Adrenal gland (tissue), 5 donors: ENCODE results near the gene EFHB.

ENCODE experiments used
- POLR2A ChIP-seq, 2 donors: fragments of 450-650 bp; IDR thresholded peaks; one replicate each; pipeline ENCODE4 v1.6.1; 2017; ENCODE audit warnings: antibody characterized with exemption in 2 of 2, mild to moderate bottlenecking in 2 of 2, moderate library complexity in 1 of 2
- TF ChIP-seq, protein P1 (sequence below), 6 experiments: fragments of 450-650 bp in 4 of 6; fragments of 200-600 bp in 2 of 6; sonication (generic) in 1 of 6; IDR thresholded peaks; 1 replicate in 5 of 6; 2 replicates in 1 of 6; pipeline versions ENCODE4 v1.5.1 to v1.8.0; 2016 to 2021; ENCODE audit warnings: antibody characterized with exemption in 6 of 6, mild to moderate bottlenecking in 2 of 6, moderate library complexity in 1 of 6
- donor health status: DM: no; HTN: no; CAD: no.

DNA sequence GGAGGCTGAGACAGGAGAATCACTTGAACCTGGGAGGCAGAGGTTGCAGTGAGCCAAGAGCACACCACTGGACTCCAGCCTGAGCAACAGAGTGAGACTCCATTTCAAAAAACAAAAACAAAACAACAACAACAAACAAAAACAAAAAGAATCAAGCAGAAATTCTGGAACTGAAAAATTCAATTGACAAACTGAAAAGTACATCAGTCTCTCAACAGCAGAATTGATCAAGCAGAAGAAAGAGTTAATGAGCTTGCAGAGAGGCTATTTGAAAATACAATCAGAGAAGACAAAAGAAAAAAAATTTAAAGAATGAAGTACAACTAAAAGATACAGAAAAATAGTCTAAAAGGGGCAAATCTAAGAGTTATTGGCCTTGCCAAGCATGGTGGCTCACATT lies 22.6 kb downstream of the EFHB start:
- TF ChIP-seq, protein P1, sequence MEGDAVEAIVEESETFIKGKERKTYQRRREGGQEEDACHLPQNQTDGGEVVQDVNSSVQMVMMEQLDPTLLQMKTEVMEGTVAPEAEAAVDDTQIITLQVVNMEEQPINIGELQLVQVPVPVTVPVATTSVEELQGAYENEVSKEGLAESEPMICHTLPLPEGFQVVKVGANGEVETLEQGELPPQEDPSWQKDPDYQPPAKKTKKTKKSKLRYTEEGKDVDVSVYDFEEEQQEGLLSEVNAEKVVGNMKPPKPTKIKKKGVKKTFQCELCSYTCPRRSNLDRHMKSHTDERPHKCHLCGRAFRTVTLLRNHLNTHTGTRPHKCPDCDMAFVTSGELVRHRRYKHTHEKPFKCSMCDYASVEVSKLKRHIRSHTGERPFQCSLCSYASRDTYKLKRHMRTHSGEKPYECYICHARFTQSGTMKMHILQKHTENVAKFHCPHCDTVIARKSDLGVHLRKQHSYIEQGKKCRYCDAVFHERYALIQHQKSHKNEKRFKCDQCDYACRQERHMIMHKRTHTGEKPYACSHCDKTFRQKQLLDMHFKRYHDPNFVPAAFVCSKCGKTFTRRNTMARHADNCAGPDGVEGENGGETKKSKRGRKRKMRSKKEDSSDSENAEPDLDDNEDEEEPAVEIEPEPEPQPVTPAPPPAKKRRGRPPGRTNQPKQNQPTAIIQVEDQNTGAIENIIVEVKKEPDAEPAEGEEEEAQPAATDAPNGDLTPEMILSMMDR (IDR thresholded peaks at IDR 0.05): no peak
- TF ChIP-seq POLR2A (IDR thresholded peaks at IDR 0.05): no peak
